AG04450 (cell line): ENCODE results near the gene SIGLEC14. TPM values are rescaled to one million over a fixed set of nuclear protein-coding genes. Genes with fewer than 3 reads are reported as not detected.

Experiments used
- CTCF ChIA-PET: fragments of 300-600, 350-600 bp; formaldehyde crosslinking; extraction: SDS; loops from one replicate; lab custom pipeline; 2022; ENCODE audit warnings: antibody characterized with exemption, inconsistent platforms; lab: Charles Lee
- POLR2A ChIA-PET: fragments of 350-600 bp; formaldehyde crosslinking; extraction: SDS; loops from one replicate; lab custom pipeline; 2021; ENCODE audit warnings: antibody characterized with exemption, inconsistent platforms; lab: Yijun Ruan, JAX
- DNase-seq: peaks from one replicate; pipeline ENCODE4 v3.0.0-alpha.2; 2011; ENCODE audit warnings: low read depth, low spot score
- H3K27ac ChIP-seq: one replicate; pipeline ENCODE4 v1.5.1; 2012; ENCODE audit warnings: low read depth, low read length, control low read depth
- H3K27me3 ChIP-seq: one replicate; pipeline ENCODE4 v1.6.0; 2012; ENCODE audit warnings: low read length; ENCODE audit not compliant: control insufficient read depth, insufficient read depth
- H3K4me3 ChIP-seq: 2 replicates; pipeline ENCODE4 v1.5.1; 2011; ENCODE audit warnings: mild to moderate bottlenecking, low read depth, low read length, control low read depth
- H3K9me3 ChIP-seq: 2 replicates; pipeline ENCODE4 v1.5.1; 2012; ENCODE audit warnings: low read length; ENCODE audit not compliant: control insufficient read depth, insufficient read depth
- CTCF ChIP-seq: IDR thresholded peaks from 2 replicates; pipeline ENCODE4 v1.5.1; 2011; ENCODE audit warnings: low read depth, low read length, control low read depth, inconsistent platforms
- polyA plus RNA-seq: library from polyadenylated mRNA; depleted of rRNA; stranded (reverse); fragments of >200 nt; gene quantifications from 2 replicates; pipeline ENCODE4 v1.2.3, GENCODE V29; 2011

Gene SIGLEC14
- polyA plus RNA-seq, 1 experiment = not detected

GRCh38 chr19:51668216-51668615, 21.6 kb upstream of the SIGLEC14 start:
- Histone ChIP-seq H3K4me3 (no peak overlapping the region), H3K27me3 (no peaks in the 10 kb centered on the region), H3K27ac (no peak overlapping the region), H3K9me3 (no peaks in the 10 kb centered on the region)
- POLR2A ChIA-PET = no interaction called here
- DNase-seq = no peak
- no peak for TF ChIP-seq CTCF
- CTCF ChIA-PET = interaction anchor here (2.2 to 2.4 kb wide), 2 partner anchors 11 kb away, joined by 11 to 27 read pairs; no protein-coding TSS in a partner anchor

- TF ChIP-seq CTCF = peak; percentile 41
- no peak overlapping the region for H3K4me3 ChIP-seq
- no peak overlapping the region for H3K27ac ChIP-seq
- DNase-seq = no peak
- no peaks in the 10 kb centered on the region for H3K27me3 ChIP-seq
- no peaks in the 10 kb centered on the region for H3K9me3 ChIP-seq
- POLR2A ChIA-PET = no interaction called here
- CTCF ChIA-PET = interaction anchor here (1.2 kb wide), 1 partner anchor 8 kb away, joined by 4 read pairs; no protein-coding TSS in a partner anchor
Measured at GRCh38 chr19:51664997-51665396, 18.4 kb upstream of the SIGLEC14 start.

GRCh38 chr19:51664131-51664530, 17.5 kb upstream of the SIGLEC14 start:
- Histone ChIP-seq H3K9me3 (no peaks in the 10 kb centered on the region), H3K27me3 (no peaks in the 10 kb centered on the region), H3K27ac (no peak overlapping the region), H3K4me3 (no peak overlapping the region)
- no peak for DNase-seq
- TF ChIP-seq CTCF = no peak
- ChIA-PET POLR2A (no interaction called here), CTCF (no interaction called here)

- no peaks in the 10 kb centered on the region for H3K27me3 ChIP-seq
- H3K27ac ChIP-seq = no peak overlapping the region
- CTCF ChIA-PET = no interaction called here
- TF ChIP-seq CTCF = no peak
- no peak overlapping the region for H3K4me3 ChIP-seq
- POLR2A ChIA-PET = no interaction called here
- no peak for DNase-seq
- H3K9me3 ChIP-seq = no peaks in the 10 kb centered on the region
Measured at GRCh38 chr19:51663650-51664049, 17.0 kb upstream of the SIGLEC14 start.

GRCh38 chr19:51660975-51661600, 14.5 kb upstream of the SIGLEC14 start:
- Histone ChIP-seq H3K27me3 (no peaks in the 10 kb centered on the region), H3K4me3 (no peak overlapping the region), H3K27ac (no peak overlapping the region), H3K9me3 (no peaks in the 10 kb centered on the region)
- peak; percentile 75 for TF ChIP-seq CTCF
- peak; percentile 33 for DNase-seq
- CTCF ChIA-PET = interaction anchor here (0.5 to 6.4 kb wide), 33 partner anchors 9 to 323 kb away, joined by 3 to 128 read pairs (median 4); partner anchors contain the start of genes FPR1, LIM2 and ZNF175
- POLR2A ChIA-PET = interaction anchor here (0.6 kb wide), 1 partner anchor 328 kb away, joined by 4 read pairs; no protein-coding TSS in a partner anchor
